GM18520 (cell line): ENCODE data around the gene B4GALT1.
A peak's percentile ranks its signal among the peaks of the same experiment; 100 is the strongest.
"Not testable (repeated sequence)": the region's sequence is repeated elsewhere in the genome, so short reads cannot be mapped to it uniquely, and the experiment has no call there.

ENCODE experiments used
- ATAC-seq: cut with Tn5 transposase; IDR thresholded peaks from one replicate; pipeline ENCODE4 v1.9.1; 2021; ENCODE audit not compliant: unreplicated experiment

B4GALT1 gene

DNA sequence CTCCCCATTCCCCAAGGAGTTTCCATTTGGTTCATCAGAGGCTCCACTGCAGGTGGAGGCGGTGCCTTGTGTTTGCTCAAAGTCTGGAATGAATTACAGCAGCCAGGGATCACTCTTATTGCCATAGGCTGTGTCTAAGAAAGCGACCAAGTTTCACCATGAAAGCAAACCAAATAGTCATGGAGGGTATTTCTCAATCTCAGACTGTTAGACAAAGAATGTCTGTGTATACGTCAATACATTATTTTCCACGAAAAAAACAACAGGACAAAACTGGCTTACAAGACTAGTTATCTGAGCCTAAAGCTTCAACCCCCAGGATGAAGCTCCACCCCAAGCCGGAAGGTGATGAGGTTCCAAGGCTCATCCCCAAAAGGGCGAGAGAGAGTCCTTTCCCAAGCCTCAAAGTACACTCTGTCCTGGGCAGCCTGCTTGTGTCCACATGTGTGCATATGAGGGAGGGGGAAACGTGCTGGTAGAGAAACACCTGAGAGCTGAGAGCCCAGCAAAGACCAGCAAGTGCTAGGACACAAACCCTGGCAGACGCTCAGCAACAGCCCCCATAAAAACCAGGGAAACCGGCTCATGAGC is 4.3 kb downstream of the B4GALT1 start:
- ATAC-seq = no peak

DNA sequence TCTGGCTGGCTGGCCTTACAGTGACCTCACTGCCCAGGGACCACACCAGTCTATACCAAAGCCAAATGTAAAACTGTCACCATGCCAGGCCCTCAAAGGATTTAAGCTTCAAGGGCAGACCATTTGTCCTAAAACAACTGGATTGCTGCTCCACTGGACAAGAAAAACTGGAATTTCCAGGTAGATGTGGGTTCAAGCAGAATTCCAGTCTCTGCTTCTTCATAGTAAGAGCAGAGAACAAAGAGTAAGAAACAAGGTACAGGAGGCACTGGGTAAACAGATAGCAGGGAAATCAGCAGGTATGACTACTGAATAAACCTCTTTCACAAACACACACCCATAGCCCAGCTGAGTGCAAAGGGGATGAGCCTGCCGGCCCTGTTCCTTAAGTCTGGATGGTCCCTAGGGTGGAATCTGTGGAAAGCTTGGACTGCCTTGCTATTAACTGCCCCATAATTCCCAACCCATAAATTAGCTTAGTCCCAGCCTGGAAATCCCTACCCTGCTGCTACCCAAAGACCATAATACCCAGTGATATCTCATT is 5.5 kb downstream of the B4GALT1 start:
- no peak for ATAC-seq

DNA sequence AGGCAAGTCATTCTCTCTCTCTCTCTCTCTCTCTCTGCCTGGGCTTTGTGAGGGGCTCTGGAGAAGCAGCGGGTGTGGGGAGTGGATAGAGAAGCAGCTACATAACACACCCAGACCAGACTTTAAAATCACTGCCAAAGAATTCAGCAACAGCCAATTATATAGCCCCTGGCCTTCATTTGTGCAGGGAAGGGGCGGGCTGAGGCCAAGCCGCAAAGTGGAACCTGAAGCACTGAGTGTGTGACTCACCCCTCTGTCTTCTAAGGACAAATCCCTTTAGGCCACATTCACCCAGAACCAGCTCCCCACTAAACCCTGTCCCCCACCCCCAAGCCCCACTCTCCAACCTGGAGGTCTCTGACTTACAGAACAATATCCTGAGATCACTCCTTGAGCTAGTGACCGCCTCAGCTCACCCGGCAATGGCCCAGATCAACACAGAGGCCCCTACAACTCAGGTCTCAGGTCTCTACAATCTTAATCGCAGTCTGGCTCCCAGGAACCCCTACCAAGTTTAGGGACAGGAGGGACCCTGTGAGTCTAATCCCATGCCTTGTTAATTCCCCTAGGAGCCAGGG is 6.0 kb downstream of the B4GALT1 start:
- ATAC-seq = no peak

DNA sequence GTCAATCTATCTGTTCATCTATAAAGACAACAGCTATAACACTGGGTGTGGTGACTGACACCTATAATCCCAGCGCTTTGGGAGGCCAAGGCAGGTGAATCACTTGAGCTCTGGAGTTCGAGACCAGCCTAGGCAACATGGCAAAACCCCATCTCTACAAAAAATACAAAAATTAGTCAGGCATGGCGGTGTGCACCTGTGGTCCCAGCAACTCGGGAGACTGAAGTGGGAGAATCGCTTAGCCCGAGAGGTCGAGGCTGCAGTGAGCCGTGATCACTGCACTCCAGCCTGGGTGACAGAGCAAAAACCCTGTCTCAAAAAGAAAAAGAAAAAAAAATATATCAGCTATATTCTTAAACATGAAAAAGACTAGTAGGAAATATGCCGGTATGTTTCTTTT is 6.7 kb downstream of the B4GALT1 start:
- ATAC-seq = not testable (repeated sequence)

GRCh38 chr9:33159777-33160127 is 7.4 kb downstream of the B4GALT1 start:
- peak; percentile 22 for ATAC-seq

GRCh38 chr9:33158843-33159776 is 8.0 kb downstream of the B4GALT1 start:
- no peak for ATAC-seq

GRCh38 chr9:33157960-33158842 is 8.9 kb downstream of the B4GALT1 start:
- ATAC-seq = no peak

DNA sequence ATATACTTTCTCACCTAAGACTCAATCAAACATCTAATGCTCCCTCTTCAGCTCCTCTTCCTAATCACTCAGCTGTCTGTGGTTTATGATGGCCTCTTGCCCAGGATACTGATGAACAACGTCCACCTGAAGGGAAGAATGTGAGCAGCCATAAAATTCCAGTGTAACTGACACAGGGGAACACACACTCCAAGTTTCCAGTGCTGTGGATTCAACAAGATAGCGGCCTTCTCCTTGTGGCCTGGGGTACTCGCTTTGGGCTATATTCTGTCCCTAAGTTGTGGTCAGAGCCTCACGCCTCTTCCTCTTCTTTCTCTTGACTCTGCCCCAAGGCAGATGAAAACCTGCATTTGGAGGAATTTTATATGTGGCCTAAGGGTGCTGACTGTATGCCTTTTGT is 11.7 kb downstream of the B4GALT1 start:
- ATAC-seq = no peak

GRCh38 chr9:33154371-33154770 is 12.8 kb downstream of the B4GALT1 start:
- no peak for ATAC-seq

GRCh38 chr9:33153666-33154065 is 13.5 kb downstream of the B4GALT1 start:
- peak; percentile 29 for ATAC-seq

- no peak for ATAC-seq
Observed at GRCh38 chr9:33153001-33153400, 14.1 kb downstream of the B4GALT1 start.

GRCh38 chr9:33151601-33152000 is 15.5 kb downstream of the B4GALT1 start:
- ATAC-seq = no peak

DNA sequence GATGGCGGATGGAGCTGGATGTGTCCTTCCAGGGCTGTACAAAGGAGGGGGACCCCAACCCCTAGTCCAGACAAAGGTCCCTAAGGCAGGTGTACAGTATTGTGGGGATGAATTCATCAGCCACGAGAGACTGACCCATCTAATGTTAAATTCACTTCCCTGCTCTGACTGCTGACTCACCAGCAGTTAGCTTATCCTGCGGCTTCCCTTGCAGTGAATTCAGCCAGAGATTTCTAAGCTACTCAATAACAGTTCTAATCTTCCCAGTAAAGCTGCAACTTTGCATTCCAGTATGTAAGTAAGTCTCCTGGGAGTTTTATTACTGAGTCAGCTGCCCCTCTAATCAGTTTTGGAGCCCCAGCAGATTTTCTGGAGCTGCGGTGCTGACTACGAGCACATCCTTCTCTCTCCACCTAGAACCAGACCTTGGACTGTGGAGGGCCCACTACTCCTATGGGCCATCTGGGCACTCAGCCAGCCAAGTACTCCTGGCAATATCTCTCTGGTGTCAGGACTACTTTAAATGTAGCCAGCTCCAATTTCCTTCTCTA is 16.1 kb downstream of the B4GALT1 start:
- no peak for ATAC-seq

DNA sequence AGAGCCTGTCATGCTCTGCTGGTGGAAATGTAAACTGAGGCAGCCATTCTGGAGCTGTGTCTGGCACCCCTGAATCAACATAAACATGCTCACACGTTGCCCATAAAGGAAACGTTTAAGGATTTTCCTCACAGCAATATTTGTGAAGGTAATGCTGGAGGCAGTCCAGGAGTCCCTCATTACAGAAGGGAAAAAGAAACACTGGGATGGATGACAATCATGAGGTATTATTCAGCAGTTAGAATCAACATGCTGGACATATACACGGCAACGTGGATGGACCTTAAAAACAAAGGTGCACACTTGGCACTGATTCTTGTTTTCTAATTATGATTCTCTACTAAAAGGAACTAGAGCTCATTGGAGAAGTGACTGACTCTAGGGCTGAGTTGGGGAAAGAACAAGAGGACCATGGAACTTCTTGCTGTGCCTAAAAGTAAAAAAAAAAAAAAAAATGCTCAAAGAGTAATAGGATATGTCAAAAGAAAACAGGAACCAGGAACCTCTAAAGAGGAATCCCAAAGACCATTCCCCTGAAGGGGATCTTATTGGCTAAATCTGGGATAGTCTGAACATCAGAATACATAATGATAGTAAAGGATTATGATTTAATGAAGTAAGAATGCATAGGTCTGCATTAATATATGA is 18.6 kb downstream of the B4GALT1 start:
- ATAC-seq = no peak

DNA sequence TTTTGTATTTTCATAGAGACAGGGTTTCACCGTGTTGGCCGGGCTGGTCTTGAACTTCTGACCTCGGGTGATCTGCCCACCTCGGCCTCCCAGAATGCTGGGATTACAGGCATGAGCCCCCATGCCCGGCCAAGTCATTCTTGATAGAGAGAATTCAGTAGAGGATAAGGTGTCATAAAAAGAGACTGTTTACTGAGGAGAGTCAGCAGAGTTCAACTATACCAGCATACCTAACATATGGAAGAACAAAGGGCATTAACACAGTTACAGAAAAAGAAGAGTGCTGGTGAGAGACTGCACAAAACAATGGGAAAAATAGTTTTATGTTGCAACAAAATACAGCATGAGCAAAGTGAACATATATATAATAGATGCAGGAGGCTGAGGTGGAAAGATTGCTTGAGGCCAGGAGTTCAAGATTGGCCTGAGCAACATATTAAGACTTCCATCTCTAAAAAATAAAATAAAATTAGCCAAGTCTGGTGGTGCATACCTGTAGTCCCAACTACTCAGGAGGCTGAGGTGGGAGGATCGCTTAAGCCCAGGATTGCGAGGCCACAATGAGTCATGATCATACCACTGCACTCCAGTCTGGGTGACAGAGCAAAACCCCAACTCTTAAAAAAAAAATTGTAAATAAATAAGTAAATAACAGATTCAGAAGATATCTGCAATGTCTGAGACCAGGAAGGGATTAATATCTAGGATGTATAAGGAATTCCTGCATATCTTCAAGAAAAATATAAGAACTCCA is 19.5 kb downstream of the B4GALT1 start:
- no peak for ATAC-seq

- ATAC-seq = no peak
Observed at GRCh38 chr9:33146298-33146697, 20.8 kb downstream of the B4GALT1 start.

GRCh38 chr9:33144551-33144950 is 22.6 kb downstream of the B4GALT1 start:
- no peak for ATAC-seq

DNA sequence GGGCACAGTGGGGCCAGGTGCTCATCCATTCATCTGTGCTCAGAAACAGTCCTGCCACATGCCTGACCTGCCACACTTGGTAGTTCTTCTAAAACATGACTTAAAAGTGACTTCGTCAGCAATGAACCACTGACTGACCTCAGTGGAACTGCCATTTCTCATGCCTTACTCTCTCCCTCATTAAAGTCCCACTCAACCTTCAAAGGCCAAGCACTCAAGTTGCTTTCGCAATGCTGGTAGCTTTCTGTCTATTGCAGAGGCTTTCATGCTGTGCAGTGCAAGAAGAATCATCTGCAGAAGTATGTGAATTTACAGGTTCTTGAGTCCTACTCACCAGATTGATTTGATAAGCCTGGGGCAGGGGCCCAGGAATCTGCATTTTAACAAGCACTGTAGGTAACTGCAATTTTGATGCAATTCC is 23.9 kb downstream of the B4GALT1 start:
- ATAC-seq = no peak

DNA sequence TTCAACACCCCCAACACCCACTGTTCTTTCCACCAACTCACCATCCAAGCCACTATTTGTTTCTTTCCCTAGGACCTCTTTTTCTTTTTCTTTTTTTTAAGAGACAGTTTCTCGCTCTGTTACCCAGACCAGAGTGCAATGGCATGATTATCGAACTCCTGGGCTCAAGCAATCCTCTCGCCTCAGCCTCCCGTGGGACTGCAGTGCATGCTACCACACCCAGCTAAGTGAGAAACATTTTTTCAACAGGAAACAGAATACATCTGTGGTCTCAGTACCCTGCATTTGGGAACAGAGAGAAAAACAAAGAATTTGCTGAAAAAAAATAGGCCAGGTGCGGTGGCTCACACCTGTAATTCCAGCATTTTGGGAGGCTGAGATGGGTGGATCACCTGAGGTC is 24.6 kb downstream of the B4GALT1 start:
- ATAC-seq = no peak
